Neural cell (in vitro differentiated cells): ENCODE results near the gene EBPL. TPM values are rescaled to one million over a fixed set of nuclear protein-coding genes. Genes with fewer than 3 reads are reported as not detected.

Experiments used
- H2AFZ ChIP-seq: fragments of 200-600, 300-800 bp; sonication (generic), shearing (Covaris generic); 2 replicates; pipeline ENCODE4 v1.6.0; 2014; ENCODE audit warnings: low read depth, mild to moderate bottlenecking, antibody characterized with exemption, low read length, moderate library complexity
- H3F3A ChIP-seq: fragments of 200-600 bp; shearing (Covaris generic); 2 replicates; pipeline ENCODE4 v1.6.1; 2016; ENCODE audit warnings: mild to moderate bottlenecking, moderate library complexity, mixed read lengths, antibody characterized with exemption, low read length; ENCODE audit not compliant: insufficient read depth, poor library complexity, severe bottlenecking
- H3K27ac ChIP-seq: fragments of 200-600, 300-800 bp; sonication (generic), shearing (Covaris generic); 2 replicates; pipeline ENCODE4 v1.5.1; 2014; ENCODE audit warnings: mild to moderate bottlenecking, low read length, moderate library complexity
- H3K27me3 ChIP-seq: fragments of 300-800, 200-600 bp; sonication (generic), shearing (Covaris generic); 2 replicates; pipeline ENCODE4 v1.6.0; 2014; ENCODE audit warnings: mild to moderate bottlenecking, low read depth, low read length, moderate library complexity; ENCODE audit not compliant: insufficient read depth
- H3K36me3 ChIP-seq: fragments of 300-800, 200-600 bp; sonication (generic), shearing (Covaris generic); 2 replicates; pipeline ENCODE4 v1.5.1; 2014; ENCODE audit warnings: mild to moderate bottlenecking, antibody characterized with exemption, low read length, moderate library complexity; ENCODE audit not compliant: insufficient read depth
- H3K4me2 ChIP-seq: fragments of 300-800, 200-600 bp; sonication (generic), shearing (Covaris generic); 2 replicates; pipeline ENCODE4 v1.6.0; 2014; ENCODE audit warnings: mild to moderate bottlenecking, low read length
- H3K4me3 ChIP-seq: fragments of 300-800, 200-600 bp; sonication (generic), shearing (Covaris generic); 2 replicates; pipeline ENCODE4 v1.5.1; 2014; ENCODE audit warnings: mild to moderate bottlenecking, low read length, moderate library complexity
- H3K79me2 ChIP-seq: fragments of 200-600 bp; shearing (Covaris generic); replicated peaks from 2 replicates; pipeline ENCODE4 v1.6.0; 2014; ENCODE audit warnings: mild to moderate bottlenecking, low read length, moderate library complexity; ENCODE audit not compliant: insufficient read depth
- H3K9ac ChIP-seq: fragments of 300-800, 200-600 bp; sonication (generic), shearing (Covaris generic); 2 replicates; pipeline ENCODE4 v1.6.1; 2016; ENCODE audit warnings: mild to moderate bottlenecking, low read length, mixed read lengths
- H3K9me2 ChIP-seq: fragments of 200-600 bp; shearing (Covaris generic); 2 replicates; pipeline ENCODE4 v1.6.1; 2016; ENCODE audit warnings: mild to moderate bottlenecking, low read length, mixed read lengths; ENCODE audit not compliant: insufficient read depth
- H3K9me3 ChIP-seq: fragments of 200-600, 300-800 bp; sonication (generic), shearing (Covaris generic); 2 replicates; pipeline ENCODE4 v1.6.1; 2016; ENCODE audit warnings: mild to moderate bottlenecking, mixed run types, low read length, moderate library complexity, mixed read lengths
- H4K20me1 ChIP-seq: fragments of 200-600 bp; shearing (Covaris generic); 2 replicates; pipeline ENCODE4 v1.6.1; 2016; ENCODE audit warnings: mild to moderate bottlenecking, mixed run types; ENCODE audit not compliant: insufficient read depth
- CTCF ChIP-seq: fragments of 450-650 bp; IDR thresholded peaks from 2 replicates; pipeline ENCODE4 v1.5.1; 2014; ENCODE audit warnings: antibody characterized with exemption, mild to moderate bottlenecking, moderate library complexity; ENCODE audit not compliant: poor library complexity, severe bottlenecking
- EP300 ChIP-seq: fragments of 450-650 bp; conservative IDR thresholded peaks from 2 replicates; pipeline ENCODE4 v1.6.1; 2014; ENCODE audit warnings: antibody characterized with exemption, mild to moderate bottlenecking, moderate library complexity; ENCODE audit not compliant: poor library complexity, severe bottlenecking
- EZH2 ChIP-seq: fragments of 200-600, 300-800 bp; shearing (Covaris generic), sonication (generic); IDR thresholded peaks from 2 replicates; pipeline ENCODE4 v1.6.1; 2014; ENCODE audit warnings: antibody characterized with exemption, low read length, borderline replicate concordance, mild to moderate bottlenecking; ENCODE audit not compliant: insufficient read depth, poor library complexity, severe bottlenecking
- MXI1 ChIP-seq: fragments of 450-650 bp; conservative IDR thresholded peaks from 2 replicates; pipeline ENCODE4 v1.6.1; 2014; ENCODE audit warnings: antibody characterized with exemption, mild to moderate bottlenecking; ENCODE audit not compliant: poor library complexity, severe bottlenecking
- POLR2AphosphoS5 ChIP-seq: IDR thresholded peaks from 2 replicates; pipeline ENCODE4 v1.6.1; 2012
- RAD21 ChIP-seq: fragments of 450-650 bp; conservative IDR thresholded peaks from 2 replicates; pipeline ENCODE4 v1.6.1; 2014; ENCODE audit warnings: antibody characterized with exemption, mild to moderate bottlenecking, moderate library complexity
- REST ChIP-seq: IDR thresholded peaks from 2 replicates; pipeline ENCODE4 v1.6.1; 2012; ENCODE audit warnings: borderline replicate concordance
- SMC3 ChIP-seq: fragments of 450-650 bp; conservative IDR thresholded peaks from 2 replicates; pipeline ENCODE4 v1.6.1; 2014; ENCODE audit warnings: antibody characterized with exemption, mild to moderate bottlenecking, moderate library complexity; ENCODE audit not compliant: poor library complexity
- TAF1 ChIP-seq: IDR thresholded peaks from 2 replicates; pipeline ENCODE4 v1.6.1; 2012; ENCODE audit warnings: low read depth
- polyA minus RNA-seq: library from RNA; depleted of rRNA, polyadenylated mRNA; stranded (reverse); fragments of >200 nt; gene quantifications from 2 replicates; pipeline ENCODE4 v1.2.3, GENCODE V29; 2014
- polyA plus RNA-seq: library from polyadenylated mRNA; depleted of rRNA; stranded (reverse); fragments of >200 nt; gene quantifications from 2 replicates; pipeline ENCODE4 v1.2.3, GENCODE V29; 2014

Gene EBPL
- polyA plus RNA-seq (38.2 and 41.2 TPM in 2 replicates), polyA minus RNA-seq (12.7 and 16.2 TPM in 2 replicates)

- Histone ChIP-seq H3F3A (no peaks in the 10 kb centered on the region), H3K36me3 (no peaks in the 10 kb centered on the region), H2AFZ (peak within 1 kb of the TSS; percentile 38), H3K4me3 (peak within 1 kb of the TSS; percentile 84), H4K20me1 (no peaks in the 10 kb centered on the region), H3K27ac (no peak within 1 kb of the TSS), H3K9me3 (no peaks in the 10 kb centered on the region), H3K9me2 (no peaks in the 10 kb centered on the region), H3K4me2 (peak within 1 kb of the TSS; percentile 88), H3K79me2 (peaks cover 7% of the 10 kb centered on the region), H3K27me3 (no peaks in the 10 kb centered on the region), H3K9ac (peak within 1 kb of the TSS; percentile 65)
- TF ChIP-seq RAD21 = peak; percentile 45
- peak; percentile 93 for TF ChIP-seq MXI1
- peak; percentile 68 for TF ChIP-seq POLR2AphosphoS5
- no peak for TF ChIP-seq TAF1
- TF ChIP-seq CTCF = no peak
- TF ChIP-seq EZH2 = no peak
- TF ChIP-seq REST = no peak
- TF ChIP-seq EP300 = no peak
- peak; percentile 47 for TF ChIP-seq SMC3
Measured at GRCh38 chr13:49690995-49691784, at the start of gene EBPL. Gene EBPL (minus strand): TSS chr13:49691486. CDS start chr13:49691424, 62 bp downstream.

GRCh38 chr13:49740870-49741269, 49.6 kb upstream of the EBPL start:
- no peaks in the 10 kb centered on the region for H3K36me3 ChIP-seq
- no peak overlapping the region for H3K4me3 ChIP-seq
- no peaks in the 10 kb centered on the region for H3K79me2 ChIP-seq
- no peak overlapping the region for H3K9ac ChIP-seq
- H3K9me2 ChIP-seq = no peaks in the 10 kb centered on the region
- no peak overlapping the region for H3K27ac ChIP-seq
- H3K4me2 ChIP-seq = no peak overlapping the region
- no peaks in the 10 kb centered on the region for H3F3A ChIP-seq
- no peaks in the 10 kb centered on the region for H3K9me3 ChIP-seq
- H2AFZ ChIP-seq = no peak overlapping the region
- H3K27me3 ChIP-seq = no peaks in the 10 kb centered on the region
- H4K20me1 ChIP-seq = no peaks in the 10 kb centered on the region
- TF ChIP-seq SMC3 (no peak), POLR2AphosphoS5 (no peak), CTCF (no peak), REST (no peak), RAD21 (no peak)
